Measurements from ENCODE around the gene RNF115.

RNF115 gene

GRCh38 chr1:145858238-145858900, 34.5 kb upstream of the RNF115 start:
- TF ChIP-seq CTCF (IDR thresholded peaks at IDR 0.05; ENCODE audit: insufficient read depth, missing control alignments), result no peak
- no peak for FAIRE-seq
- DNase-seq (ENCODE audit: insufficient read length, low spot score), result no peak

- FAIRE-seq, result no peak
- no peak for TF ChIP-seq CTCF (IDR thresholded peaks at IDR 0.05; ENCODE audit: insufficient read depth, missing control alignments)
- peak; percentile 77 for DNase-seq (ENCODE audit: insufficient read length, low spot score)
Observed at GRCh38 chr1:145857170-145857569, 33.3 kb upstream of the RNF115 start.

- no peak for FAIRE-seq
- TF ChIP-seq CTCF (IDR thresholded peaks at IDR 0.05; ENCODE audit: insufficient read depth, missing control alignments), result peak; percentile 48
Observed at GRCh38 chr1:145855426-145855948, 31.6 kb upstream of the RNF115 start.

GRCh38 chr1:145849356-145850160, 25.7 kb upstream of the RNF115 start:
- no peak for FAIRE-seq
- DNase-seq (ENCODE audit: insufficient read length, low spot score), result no peak
- TF ChIP-seq CTCF (IDR thresholded peaks at IDR 0.05; ENCODE audit: insufficient read depth, missing control alignments), result peak; percentile 13

More at GRCh38 chr1:145855426-145855948, 31.6 kb upstream of the RNF115 start:
- DNase-seq (ENCODE audit: insufficient read length, low spot score), result no peak

- DNase-seq (ENCODE audit: insufficient read length, low spot score), result no peak
- no peak for TF ChIP-seq CTCF (IDR thresholded peaks at IDR 0.05; ENCODE audit: insufficient read depth, missing control alignments)
- no peak for FAIRE-seq
Observed at GRCh38 chr1:145847827-145848226, 23.9 kb upstream of the RNF115 start.

GRCh38 chr1:145846201-145846612, 22.3 kb upstream of the RNF115 start:
- FAIRE-seq (no peak), DNase-seq (ENCODE audit: insufficient read length, low spot score) (no peak)
- TF ChIP-seq CTCF (IDR thresholded peaks at IDR 0.05; ENCODE audit: insufficient read depth, missing control alignments), result peak; percentile 29
